HL-60 (cell line): ENCODE results near the gene NADK.

ENCODE experiments used
- DNase-seq, 2 experiments: peaks; one replicate each; pipeline ENCODE4 v3.0.0-alpha.2; 2010 to 2020; ENCODE audit warnings: low read depth in 1 of 2, low spot score in 1 of 2
- H3K27ac ChIP-seq: fragments of 250-450 bp; sonication (Bioruptor Pico); replicated peaks from 2 replicates; pipeline ENCODE4 v1.5.1; 2020; ENCODE audit warnings: mild to moderate bottlenecking, moderate library complexity
- H3K27me3 ChIP-seq: fragments of 250-450 bp; sonication (Bioruptor Pico); 2 replicates; pipeline ENCODE4 v1.5.1; 2021; ENCODE audit warnings: mild to moderate bottlenecking, moderate library complexity; ENCODE audit not compliant: insufficient read depth, poor library complexity, severe bottlenecking
- H3K4me3 ChIP-seq: replicated peaks from 2 replicates; pipeline ENCODE4 v1.5.1; 2011; ENCODE audit warnings: mild to moderate bottlenecking, control low read depth, low read length; ENCODE audit not compliant: insufficient read depth
- GABPA ChIP-seq: IDR thresholded peaks from 2 replicates; pipeline ENCODE4 v1.6.1; 2012; ENCODE audit warnings: low read depth
- POLR2AphosphoS5 ChIP-seq: IDR thresholded peaks from 2 replicates; pipeline ENCODE4 v1.6.1; 2012; ENCODE audit warnings: low read depth
- REST ChIP-seq: IDR thresholded peaks from 2 replicates; pipeline ENCODE4 v1.6.1; 2012; ENCODE audit warnings: low read depth; ENCODE audit not compliant: insufficient replicate concordance
- SPI1 ChIP-seq: IDR thresholded peaks from 2 replicates; pipeline ENCODE4 v1.6.1; 2012; ENCODE audit warnings: low read depth, mild to moderate bottlenecking, borderline replicate concordance
- TF ChIP-seq, protein P1 (sequence below): IDR thresholded peaks from one replicate; pipeline ENCODE4 v1.5.1; 2011; ENCODE audit warnings: low read length, control low read depth, inconsistent platforms; ENCODE audit not compliant: insufficient read depth

Gene NADK

DNA sequence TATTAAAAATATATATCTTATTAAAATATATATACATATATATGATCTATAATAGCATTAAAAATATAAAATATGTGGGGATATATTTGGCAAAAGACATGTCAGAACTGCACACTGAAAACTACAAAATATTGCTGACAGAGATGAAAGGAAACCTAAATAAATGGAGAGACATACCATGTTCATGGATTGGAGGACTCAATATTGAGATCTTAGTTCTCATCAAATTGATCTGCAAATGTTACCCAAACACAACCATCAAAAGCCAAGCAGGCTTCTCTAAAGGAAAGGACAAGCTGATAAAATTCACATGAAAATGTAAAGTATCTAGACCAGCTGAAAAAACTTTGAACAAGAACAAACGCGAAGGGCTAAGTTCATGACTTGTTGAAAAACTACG is 7.2 kb downstream of the NADK start:
- no peak for DNase-seq
- Histone ChIP-seq H3K27ac (no peak overlapping the region), H3K27me3 (no peaks in the 10 kb centered on the region), H3K4me3 (no peak overlapping the region)
- TF ChIP-seq, protein P1, sequence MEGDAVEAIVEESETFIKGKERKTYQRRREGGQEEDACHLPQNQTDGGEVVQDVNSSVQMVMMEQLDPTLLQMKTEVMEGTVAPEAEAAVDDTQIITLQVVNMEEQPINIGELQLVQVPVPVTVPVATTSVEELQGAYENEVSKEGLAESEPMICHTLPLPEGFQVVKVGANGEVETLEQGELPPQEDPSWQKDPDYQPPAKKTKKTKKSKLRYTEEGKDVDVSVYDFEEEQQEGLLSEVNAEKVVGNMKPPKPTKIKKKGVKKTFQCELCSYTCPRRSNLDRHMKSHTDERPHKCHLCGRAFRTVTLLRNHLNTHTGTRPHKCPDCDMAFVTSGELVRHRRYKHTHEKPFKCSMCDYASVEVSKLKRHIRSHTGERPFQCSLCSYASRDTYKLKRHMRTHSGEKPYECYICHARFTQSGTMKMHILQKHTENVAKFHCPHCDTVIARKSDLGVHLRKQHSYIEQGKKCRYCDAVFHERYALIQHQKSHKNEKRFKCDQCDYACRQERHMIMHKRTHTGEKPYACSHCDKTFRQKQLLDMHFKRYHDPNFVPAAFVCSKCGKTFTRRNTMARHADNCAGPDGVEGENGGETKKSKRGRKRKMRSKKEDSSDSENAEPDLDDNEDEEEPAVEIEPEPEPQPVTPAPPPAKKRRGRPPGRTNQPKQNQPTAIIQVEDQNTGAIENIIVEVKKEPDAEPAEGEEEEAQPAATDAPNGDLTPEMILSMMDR = no peak
- no peak for TF ChIP-seq REST
- TF ChIP-seq SPI1 = no peak
- TF ChIP-seq POLR2AphosphoS5 = no peak
- no peak for TF ChIP-seq GABPA

- Histone ChIP-seq H3K27ac (no peak overlapping the region), H3K27me3 (no peaks in the 10 kb centered on the region), H3K4me3 (no peak overlapping the region)
- no peak for DNase-seq
- TF ChIP-seq REST = no peak
- TF ChIP-seq POLR2AphosphoS5 = no peak
- no peak for TF ChIP-seq SPI1
- TF ChIP-seq GABPA = no peak
- TF ChIP-seq, protein P1 = no peak
Measured at GRCh38 chr1:1770102-1770501, 8.2 kb downstream of the NADK start.

- no peak overlapping the region for H3K27ac ChIP-seq
- TF ChIP-seq, protein P1 = no peak
- no peak for TF ChIP-seq REST
- TF ChIP-seq SPI1 = no peak
- TF ChIP-seq POLR2AphosphoS5 = no peak
- no peak for TF ChIP-seq GABPA
- H3K27me3 ChIP-seq = no peaks in the 10 kb centered on the region
- no peak for DNase-seq
- no peak overlapping the region for H3K4me3 ChIP-seq
Measured at GRCh38 chr1:1768249-1768992, 9.8 kb downstream of the NADK start.
